ENCODE results near the gene APOBEC3G.
A peak's percentile ranks its signal among the peaks of the same experiment; 100 is the strongest.

The APOBEC3G gene

GRCh38 chr22:39132871-39133524 is 55.9 kb downstream of the APOBEC3G start:
- Histone ChIP-seq H3K27me3 (replicated peaks; ENCODE audit: control insufficient read depth, insufficient read depth, low read length) (no peaks in the 10 kb centered on the region), H3K36me3 (ENCODE audit: control insufficient read depth, insufficient read depth, low read length) (no peaks in the 10 kb centered on the region; the same call in none of the 2 replicates), H3K4me3 (replicated peaks; ENCODE audit: low read depth, low read length) (no peak overlapping the region)
- TF ChIP-seq CTCF (IDR thresholded peaks at IDR 0.05; ENCODE audit: insufficient read depth, low read length, poor library complexity, severe bottlenecking) = no peak
- no peak for DNase-seq (ENCODE audit: extremely low read depth, insufficient read length)

DNA sequence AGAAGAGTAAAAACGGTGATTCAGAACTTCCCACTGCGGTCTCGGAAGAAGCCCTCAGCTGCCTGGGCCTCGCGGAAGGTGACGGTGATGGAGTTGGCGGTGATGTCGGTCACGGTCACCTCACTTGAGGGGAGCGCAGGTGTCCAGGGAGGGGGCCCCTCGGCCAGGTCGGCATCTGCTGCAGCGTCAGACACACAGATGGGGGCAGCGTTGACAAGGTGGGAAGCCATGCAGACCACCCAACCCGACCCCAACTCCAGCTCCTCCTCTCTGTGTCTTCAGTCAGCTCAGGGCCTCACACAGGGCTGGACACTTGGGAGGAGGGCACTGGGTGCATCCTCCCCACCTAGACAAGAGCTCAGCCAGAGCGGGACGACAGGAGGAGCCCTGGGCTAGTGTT is 56.8 kb downstream of the APOBEC3G start:
- H3K27me3 ChIP-seq (replicated peaks; ENCODE audit: control insufficient read depth, insufficient read depth, low read length) = no peaks in the 10 kb centered on the region
- H3K4me3 ChIP-seq (replicated peaks; ENCODE audit: low read depth, low read length) = no peak overlapping the region
- H3K36me3 ChIP-seq (ENCODE audit: control insufficient read depth, insufficient read depth, low read length) = no peaks in the 10 kb centered on the region; the same call in none of the 2 replicates
- no peak for DNase-seq (ENCODE audit: extremely low read depth, insufficient read length)
- TF ChIP-seq CTCF (IDR thresholded peaks at IDR 0.05; ENCODE audit: insufficient read depth, low read length, poor library complexity, severe bottlenecking) = no peak

GRCh38 chr22:39134366-39135091 is 57.5 kb downstream of the APOBEC3G start:
- Histone ChIP-seq H3K27me3 (replicated peaks; ENCODE audit: control insufficient read depth, insufficient read depth, low read length) (no peaks in the 10 kb centered on the region), H3K36me3 (ENCODE audit: control insufficient read depth, insufficient read depth, low read length) (no peaks in the 10 kb centered on the region; the same call in none of the 2 replicates), H3K4me3 (replicated peaks; ENCODE audit: low read depth, low read length) (no peak overlapping the region)
- TF ChIP-seq CTCF (IDR thresholded peaks at IDR 0.05; ENCODE audit: insufficient read depth, low read length, poor library complexity, severe bottlenecking) = no peak
- DNase-seq (ENCODE audit: extremely low read depth, insufficient read length) = no peak

- Histone ChIP-seq H3K27me3 (replicated peaks; ENCODE audit: control insufficient read depth, insufficient read depth, low read length) (no peaks in the 10 kb centered on the region), H3K4me3 (replicated peaks; ENCODE audit: low read depth, low read length) (no peak overlapping the region), H3K36me3 (ENCODE audit: control insufficient read depth, insufficient read depth, low read length) (peaks cover 3% of the 10 kb centered on the region)
- TF ChIP-seq CTCF (IDR thresholded peaks at IDR 0.05; ENCODE audit: insufficient read depth, low read length, poor library complexity, severe bottlenecking) = peak; percentile 79
- DNase-seq (ENCODE audit: extremely low read depth, insufficient read length) = no peak
Measured at GRCh38 chr22:39135092-39135896, 58.2 kb downstream of the APOBEC3G start.

GRCh38 chr22:39136317-39136716 is 59.2 kb downstream of the APOBEC3G start:
- TF ChIP-seq CTCF (IDR thresholded peaks at IDR 0.05; ENCODE audit: insufficient read depth, low read length, poor library complexity, severe bottlenecking) = no peak

More at GRCh38 chr22:39136317-39136716, 59.2 kb downstream of the APOBEC3G start:
- H3K36me3 ChIP-seq (ENCODE audit: control insufficient read depth, insufficient read depth, low read length) = peaks cover 3% of the 10 kb centered on the region
- no peaks in the 10 kb centered on the region for H3K27me3 ChIP-seq (replicated peaks; ENCODE audit: control insufficient read depth, insufficient read depth, low read length)
- no peak overlapping the region for H3K4me3 ChIP-seq (replicated peaks; ENCODE audit: low read depth, low read length)
- DNase-seq (ENCODE audit: extremely low read depth, insufficient read length) = no peak

Measured in GM06990 (cell line).